Stimulated activated CD4-positive, alpha-beta T cell treated with anti-CD3 and anti-CD28 coated beads, Interleukin-4, amount 100 ng/mL, for 24 hours (primary cell): ENCODE results near the gene PRR23A.

Experiments used
- DNase-seq: peaks from one replicate; pipeline ENCODE4 v3.0.0-alpha.2; 2020

Gene PRR23A

DNA sequence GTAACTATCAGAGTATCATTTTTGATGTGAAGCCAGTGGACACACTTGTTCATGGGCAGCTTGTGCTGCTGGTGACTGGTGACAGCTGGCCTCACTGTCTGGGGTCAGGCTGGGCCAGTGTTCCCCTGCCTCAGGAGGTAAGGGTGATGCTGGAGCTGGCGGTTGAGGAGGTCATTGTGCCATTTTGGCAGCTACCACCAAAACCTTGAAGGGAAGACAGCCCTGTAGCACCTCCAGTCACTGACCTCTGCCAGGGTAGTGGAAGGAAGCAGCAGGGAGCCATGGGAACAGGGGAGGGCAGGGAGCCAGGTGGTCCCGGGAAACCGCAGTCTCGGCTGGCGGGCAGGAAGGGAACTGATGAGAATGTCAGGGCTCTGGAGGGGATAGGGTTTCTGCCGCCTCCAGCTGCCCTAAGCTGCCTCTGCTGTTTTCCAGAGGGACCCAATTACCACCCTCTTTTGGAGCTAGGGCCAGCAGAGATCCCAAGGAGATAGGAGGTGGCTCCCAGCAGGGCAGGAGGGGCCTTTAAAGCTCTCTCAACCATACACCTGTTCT is 34.2 kb downstream of the PRR23A start:
- no peak for DNase-seq

DNA sequence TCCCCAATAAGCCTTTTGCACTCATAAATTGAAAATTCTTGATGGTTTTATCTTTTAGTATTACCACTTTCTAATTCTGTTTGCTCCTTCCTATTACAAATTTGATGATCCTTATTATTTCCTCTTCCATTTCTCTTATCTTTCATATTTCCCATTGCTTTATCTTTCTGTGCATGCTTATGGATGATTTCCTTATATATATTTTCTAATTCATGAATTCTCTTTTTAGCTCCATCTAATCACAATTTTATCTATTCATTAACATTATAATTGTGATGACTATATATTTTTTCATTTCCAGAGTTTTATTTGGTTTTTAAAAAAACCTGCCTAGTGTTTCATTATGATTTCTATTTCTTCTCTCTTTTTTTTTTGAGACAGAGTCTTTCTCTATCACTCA is 41.1 kb downstream of the PRR23A start:
- no peak for DNase-seq

DNA sequence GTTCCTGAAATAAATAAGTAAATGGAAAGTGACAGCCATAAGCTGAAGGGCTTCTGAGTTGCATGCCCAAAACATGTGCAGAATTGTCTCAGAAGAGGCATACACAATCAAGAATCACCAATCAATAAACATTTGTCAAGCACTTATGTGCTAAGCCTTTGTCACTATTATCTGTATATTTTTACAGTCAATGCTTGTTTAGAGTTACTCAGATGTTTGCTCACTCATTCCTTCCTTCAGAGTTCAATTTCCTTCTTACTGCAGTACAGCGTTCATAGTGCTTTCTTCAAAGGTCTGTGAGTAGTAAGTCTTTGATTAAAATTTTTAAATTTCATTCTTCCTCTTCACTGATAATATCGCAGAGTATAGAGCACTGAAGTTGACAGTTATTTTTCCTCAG is 41.8 kb downstream of the PRR23A start:
- no peak for DNase-seq

DNA sequence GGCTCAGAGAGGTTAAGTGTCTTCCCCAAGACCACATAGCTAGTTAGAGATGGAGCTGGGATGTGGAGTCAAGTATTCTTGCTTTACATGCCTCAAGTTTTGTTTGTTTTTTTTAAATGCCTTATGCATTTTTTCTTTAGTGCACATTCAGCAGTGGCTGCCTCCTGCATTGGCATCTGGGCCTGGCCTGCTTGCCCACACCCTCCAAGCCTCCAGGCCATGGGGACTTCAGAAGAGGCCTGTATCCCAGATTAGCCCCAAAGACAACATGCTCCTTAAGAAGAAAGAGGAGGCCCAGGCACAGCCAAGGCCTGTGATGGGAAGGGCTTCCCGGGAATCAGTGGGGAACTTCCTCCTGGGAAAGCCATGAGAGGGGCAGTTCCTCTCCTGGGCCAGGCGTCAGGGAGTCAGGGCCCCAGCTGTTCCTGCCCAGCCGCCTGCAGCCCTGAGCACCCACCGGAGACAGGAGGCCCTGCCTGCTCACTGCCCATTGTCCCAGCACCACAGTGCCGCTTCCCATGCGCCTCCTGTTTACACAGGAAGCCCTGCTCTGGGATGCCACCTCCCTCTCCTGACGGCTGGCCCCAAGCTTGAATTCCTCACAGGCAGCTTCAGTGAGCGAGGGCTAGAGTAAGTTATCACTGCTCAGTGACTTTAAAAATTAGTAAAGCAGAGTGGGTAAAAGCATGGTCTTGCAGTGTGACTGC is 43.1 kb downstream of the PRR23A start:
- DNase-seq: no peak

DNA sequence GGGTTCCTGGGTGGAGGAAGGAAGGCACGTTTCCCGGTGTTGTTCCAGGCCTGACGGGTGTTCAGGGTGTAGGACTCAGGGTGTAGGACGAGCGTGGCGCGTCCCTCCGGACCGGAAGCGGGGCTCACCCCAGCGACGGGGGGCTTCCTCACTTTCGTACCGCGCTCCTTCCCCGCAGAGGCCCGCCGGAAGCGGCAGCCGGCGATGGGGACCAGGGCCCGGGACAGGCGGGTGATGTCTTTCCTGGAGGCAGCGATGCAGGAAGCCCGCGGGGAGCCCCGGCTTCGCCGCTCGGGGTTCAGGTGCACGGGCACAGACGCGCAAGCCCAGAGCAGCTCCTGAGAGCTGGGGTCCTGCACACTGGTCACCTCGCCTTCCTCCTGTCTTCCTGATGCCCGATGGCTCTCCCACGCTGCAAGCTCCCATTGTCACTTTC is 45.6 kb downstream of the PRR23A start:
- DNase-seq: no peak
